Calu3 (cell line): Measurements from ENCODE around the gene LRRC28. TPM values are rescaled to one million over a fixed set of nuclear protein-coding genes. Genes with fewer than 3 reads are reported as not detected.

ENCODE experiments used
- BruUV-seq: library from RNA; stranded (reverse); fragments of 400-500 nt; replicated peaks from 2 replicates; lab custom pipeline; 2021; lab: Mats Ljungman, UMichigan
- CTCF ChIA-PET: fragments of 300-600 bp; sonication (Branson Sonifier 250); formaldehyde crosslinking; loops from one replicate; lab custom pipeline; 2022; ENCODE audit warnings: antibody characterized with exemption; lab: Charles Lee
- DNase-seq: peaks from one replicate; pipeline ENCODE4 v3.0.0; 2022
- H3K27ac Mint-ChIP-seq: one replicate; pipeline ENCODE4 v1.8.0; 2022; ENCODE audit warnings: mixed read lengths; ENCODE audit not compliant: unreplicated experiment
- H3K27me3 Mint-ChIP-seq: one replicate; pipeline ENCODE4 v1.8.0; 2022; ENCODE audit warnings: mixed read lengths; ENCODE audit not compliant: unreplicated experiment
- H3K36me3 Mint-ChIP-seq: one replicate; pipeline ENCODE4 v1.8.0; 2022; ENCODE audit warnings: mild to moderate bottlenecking, moderate library complexity, mixed read lengths; ENCODE audit not compliant: insufficient read depth, unreplicated experiment
- H3K4me1 Mint-ChIP-seq: one replicate; pipeline ENCODE4 v1.8.0; 2022; ENCODE audit warnings: mild to moderate bottlenecking, low read depth, mixed read lengths; ENCODE audit not compliant: unreplicated experiment
- H3K4me3 Mint-ChIP-seq: one replicate; pipeline ENCODE4 v1.8.0; 2022; ENCODE audit warnings: mild to moderate bottlenecking, low read depth, moderate library complexity, mixed read lengths; ENCODE audit not compliant: unreplicated experiment
- H3K9me3 Mint-ChIP-seq: one replicate; pipeline ENCODE4 v1.8.0; 2022; ENCODE audit warnings: low read depth, mixed read lengths; ENCODE audit not compliant: unreplicated experiment
- CTCF ChIP-seq: fragments of 200-600 bp; IDR thresholded peaks from one replicate; pipeline ENCODE4 v1.8.0; 2022; ENCODE audit warnings: antibody characterized with exemption; ENCODE audit not compliant: unreplicated experiment
- intact Hi-C: fragments of 100-400 bp; cut with micrococcal nuclease; formaldehyde crosslinking; loops from one replicate; pipeline ENCODE4 v1.10.0; 2022; ENCODE audit not compliant: unreplicated experiment
- total RNA-seq: library from RNA; stranded (reverse); gene quantifications from 2 replicates; pipeline ENCODE4 v1.2.3, GENCODE V29; 2022

Gene LRRC28
- total RNA-seq, 1 experiment from 2014 or later, result 21.8 TPM

GRCh38 chr15:99310745-99311144, 59.5 kb downstream of the LRRC28 start:
- H3K9me3 Mint-ChIP-seq, result peaks cover 3% of the 10 kb centered on the region
- no peaks in the 10 kb centered on the region for H3K4me1 Mint-ChIP-seq
- H3K4me3 Mint-ChIP-seq, result no peak overlapping the region
- DNase-seq, result no peak
- no peak for TF ChIP-seq CTCF
- no peaks in the 10 kb centered on the region for H3K36me3 Mint-ChIP-seq
- intact Hi-C loops, result no loop called here
- H3K27ac Mint-ChIP-seq, result no peak overlapping the region
- CTCF ChIA-PET, result no interaction called here
- no TSS peak for BruUV-seq
- no peaks in the 10 kb centered on the region for H3K27me3 Mint-ChIP-seq

GRCh38 chr15:99312228-99312627, 60.9 kb downstream of the LRRC28 start:
- Mint-ChIP-seq H3K36me3 (no peaks in the 10 kb centered on the region), H3K27me3 (no peaks in the 10 kb centered on the region), H3K4me3 (no peak overlapping the region), H3K4me1 (no peaks in the 10 kb centered on the region), H3K9me3 (peaks cover 3% of the 10 kb centered on the region), H3K27ac (no peak overlapping the region)
- intact Hi-C loops, result no loop called here
- BruUV-seq, result no TSS peak
- CTCF ChIA-PET, result no interaction called here
- DNase-seq, result no peak
- no peak for TF ChIP-seq CTCF

- H3K4me1 Mint-ChIP-seq, result no peaks in the 10 kb centered on the region
- no peaks in the 10 kb centered on the region for H3K36me3 Mint-ChIP-seq
- no peak for TF ChIP-seq CTCF
- DNase-seq, result no peak
- peaks cover 3% of the 10 kb centered on the region for H3K9me3 Mint-ChIP-seq
- intact Hi-C loops, result no loop called here
- CTCF ChIA-PET, result no interaction called here
- no peak overlapping the region for H3K4me3 Mint-ChIP-seq
- no peaks in the 10 kb centered on the region for H3K27me3 Mint-ChIP-seq
- no TSS peak for BruUV-seq
- no peak overlapping the region for H3K27ac Mint-ChIP-seq
These were observed 61.5 kb downstream of the LRRC28 start for GRCh38 chr15:99312794-99313193.

- Mint-ChIP-seq H3K27me3 (no peaks in the 10 kb centered on the region), H3K36me3 (no peaks in the 10 kb centered on the region), H3K4me1 (no peaks in the 10 kb centered on the region), H3K4me3 (no peak overlapping the region), H3K9me3 (peaks cover 3% of the 10 kb centered on the region), H3K27ac (no peak overlapping the region)
- no peak for TF ChIP-seq CTCF
- BruUV-seq, result no TSS peak
- intact Hi-C loops, result no loop called here
- DNase-seq, result no peak
- CTCF ChIA-PET, result no interaction called here
These were observed 64.4 kb downstream of the LRRC28 start for GRCh38 chr15:99315636-99316035.
